Mucosa of descending colon (tissue), 3 donors: Measurements from ENCODE around the gene UBL5. TPM values are rescaled to one million over a fixed set of nuclear protein-coding genes. Genes with fewer than 3 reads are reported as not detected.
A peak's percentile ranks its signal among the peaks of the same experiment; 100 is the strongest.
"Not testable (repeated sequence)": the region's sequence is repeated elsewhere in the genome, so short reads cannot be mapped to it uniquely, and the experiment has no call there.

Source experiments
- ATAC-seq: fragments of 200-7000 bp; cut with Tn5 transposase; one replicate; pipeline ENCODE4 v1.9.1; 2020; ENCODE audit warnings: mild to moderate bottlenecking, moderate library complexity
- DNase-seq, 3 donors: peaks; one replicate each; pipeline ENCODE4 v3.0.0-alpha.2; 2020
- H3K36me3 ChIP-seq: fragments of 200-600 bp; one replicate; pipeline ENCODE4 v1.8.0; 2021; ENCODE audit warnings: low read depth, mild to moderate bottlenecking
- H3K4me1 ChIP-seq: fragments of 200-600 bp; one replicate; pipeline ENCODE4 v1.8.0; 2021; ENCODE audit warnings: low read depth, mild to moderate bottlenecking
- H3K4me3 ChIP-seq: fragments of 200-600 bp; one replicate; pipeline ENCODE4 v1.8.0; 2021; ENCODE audit warnings: mild to moderate bottlenecking
- H3K9me3 ChIP-seq: fragments of 200-600 bp; one replicate; pipeline ENCODE4 v1.8.0; 2021; ENCODE audit warnings: mild to moderate bottlenecking
- intact Hi-C, 2 donors: fragments of 100-400 bp; cut with DNase I in 1 of 2; cut with micrococcal nuclease in 1 of 2; formaldehyde crosslinking; loops; one replicate each; pipeline versions ENCODE4 v1.11.0 to v1.11.1; 2022; cut with DNase I, micrococcal nuclease
- total RNA-seq, 3 donors: library from RNA; stranded (reverse); fragmentation: NEBNext Ultra II Directional in 2 of 3; extraction: Animal tissue kit (Norgen Biotek cat#: 25700) in 2 of 3; gene quantifications; one replicate each; pipeline versions ENCODE4 v1.2.1 to v1.2.4, GENCODE V29; 2021 to 2023
- TF ChIP-seq, protein P1 (sequence below): fragments of 200-600 bp; IDR thresholded peaks from one replicate; pipeline ENCODE4 v1.8.0; 2022; ENCODE audit warnings: antibody characterized with exemption, mild to moderate bottlenecking
- donor health status: DM: no; HTN: no; CAD: no; lungs with moderate emphysema.
- donor health status: DM: no; HTN: no; CAD: no.
- donor health status: DM: no; HTN: yes; CAD: no.

The UBL5 gene
- total RNA-seq, 3 donors from 2014 or later = 244 to 293 (median 271) TPM

DNA sequence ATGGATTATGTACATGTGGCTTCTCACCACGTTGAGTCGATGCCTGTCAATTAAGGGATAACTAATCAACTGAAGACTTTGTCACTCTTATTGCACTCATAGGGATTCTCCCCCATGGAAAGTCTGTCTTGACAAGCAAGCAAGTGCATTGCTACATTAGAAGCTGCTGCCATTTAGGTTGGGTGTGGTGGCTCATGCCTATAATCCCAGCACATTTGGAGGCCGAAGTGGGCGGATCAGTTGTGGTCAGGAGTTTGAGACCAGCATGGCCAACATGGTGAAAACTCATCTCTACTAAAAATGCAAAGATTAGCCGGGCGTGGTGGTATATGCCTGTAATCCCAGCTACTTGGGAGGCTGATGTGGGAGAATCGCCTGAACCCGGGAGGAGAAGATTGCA, 40.9 kb upstream of the UBL5 start:
- ATAC-seq = no peak
- Histone ChIP-seq H3K4me3 (no peak overlapping the region), H3K9me3 (no peaks in the 10 kb centered on the region), H3K36me3 (no peaks in the 10 kb centered on the region), H3K4me1 (peaks cover 17% of the 10 kb centered on the region)
- no peak for DNase-seq
- TF ChIP-seq, protein P1, sequence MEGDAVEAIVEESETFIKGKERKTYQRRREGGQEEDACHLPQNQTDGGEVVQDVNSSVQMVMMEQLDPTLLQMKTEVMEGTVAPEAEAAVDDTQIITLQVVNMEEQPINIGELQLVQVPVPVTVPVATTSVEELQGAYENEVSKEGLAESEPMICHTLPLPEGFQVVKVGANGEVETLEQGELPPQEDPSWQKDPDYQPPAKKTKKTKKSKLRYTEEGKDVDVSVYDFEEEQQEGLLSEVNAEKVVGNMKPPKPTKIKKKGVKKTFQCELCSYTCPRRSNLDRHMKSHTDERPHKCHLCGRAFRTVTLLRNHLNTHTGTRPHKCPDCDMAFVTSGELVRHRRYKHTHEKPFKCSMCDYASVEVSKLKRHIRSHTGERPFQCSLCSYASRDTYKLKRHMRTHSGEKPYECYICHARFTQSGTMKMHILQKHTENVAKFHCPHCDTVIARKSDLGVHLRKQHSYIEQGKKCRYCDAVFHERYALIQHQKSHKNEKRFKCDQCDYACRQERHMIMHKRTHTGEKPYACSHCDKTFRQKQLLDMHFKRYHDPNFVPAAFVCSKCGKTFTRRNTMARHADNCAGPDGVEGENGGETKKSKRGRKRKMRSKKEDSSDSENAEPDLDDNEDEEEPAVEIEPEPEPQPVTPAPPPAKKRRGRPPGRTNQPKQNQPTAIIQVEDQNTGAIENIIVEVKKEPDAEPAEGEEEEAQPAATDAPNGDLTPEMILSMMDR = no peak
- intact Hi-C loops = no loop called here

DNA sequence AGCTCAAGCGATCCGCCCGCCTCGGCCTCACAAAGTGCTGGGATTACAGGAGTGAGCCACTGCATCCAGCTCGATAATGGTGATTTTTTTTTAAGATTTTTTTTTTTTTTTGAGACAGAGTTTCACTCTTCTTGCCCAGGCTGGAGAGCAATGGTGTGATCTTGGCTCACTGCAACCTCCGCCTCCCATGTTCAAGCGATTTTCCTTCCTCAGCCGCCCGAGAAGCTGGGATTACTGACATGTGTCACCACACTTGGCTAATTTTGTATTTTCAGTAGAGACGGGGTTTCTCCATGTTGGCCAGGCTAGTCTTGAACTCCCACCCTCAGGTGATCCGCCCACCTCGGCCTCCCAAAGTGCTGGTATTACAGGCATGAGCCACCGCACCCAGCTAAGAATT, 39.1 kb upstream of the UBL5 start:
- intact Hi-C loops, ATAC-seq, DNase-seq: not testable (repeated sequence)

DNA sequence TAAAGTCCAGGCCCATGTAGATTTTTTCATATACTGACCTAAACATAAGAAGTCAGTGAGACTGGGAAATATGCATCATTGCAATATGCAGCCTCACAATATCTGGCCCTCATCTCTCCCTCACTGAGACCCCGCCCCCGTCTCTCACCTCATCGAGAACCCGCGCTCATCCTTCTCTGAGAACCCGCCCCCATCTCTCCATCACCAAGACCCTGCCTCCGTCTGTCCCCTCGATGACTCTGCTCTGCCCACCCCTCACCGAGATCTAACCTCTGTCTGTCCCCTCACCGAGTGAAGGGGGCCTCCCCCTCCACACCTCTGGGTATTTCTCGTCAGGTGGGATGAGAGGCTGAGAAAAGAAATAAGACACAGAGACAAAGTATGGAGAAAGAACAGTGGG, 38.7 kb upstream of the UBL5 start:
- DNase-seq = peak in 1 of 3 donors; percentile 50
- Histone ChIP-seq H3K36me3 (no peaks in the 10 kb centered on the region), H3K9me3 (no peaks in the 10 kb centered on the region), H3K4me3 (no peak overlapping the region), H3K4me1 (peaks cover 15% of the 10 kb centered on the region)
- intact Hi-C loops = no loop called here
- TF ChIP-seq, protein P1 = no peak
- no peak for ATAC-seq

More for the DNA sequence above, 39.1 kb upstream of the UBL5 start:
- H3K4me1 ChIP-seq = peaks cover 17% of the 10 kb centered on the region
- H3K9me3 ChIP-seq, H3K4me3 ChIP-seq, H3K36me3 ChIP-seq: not testable (repeated sequence)

DNA sequence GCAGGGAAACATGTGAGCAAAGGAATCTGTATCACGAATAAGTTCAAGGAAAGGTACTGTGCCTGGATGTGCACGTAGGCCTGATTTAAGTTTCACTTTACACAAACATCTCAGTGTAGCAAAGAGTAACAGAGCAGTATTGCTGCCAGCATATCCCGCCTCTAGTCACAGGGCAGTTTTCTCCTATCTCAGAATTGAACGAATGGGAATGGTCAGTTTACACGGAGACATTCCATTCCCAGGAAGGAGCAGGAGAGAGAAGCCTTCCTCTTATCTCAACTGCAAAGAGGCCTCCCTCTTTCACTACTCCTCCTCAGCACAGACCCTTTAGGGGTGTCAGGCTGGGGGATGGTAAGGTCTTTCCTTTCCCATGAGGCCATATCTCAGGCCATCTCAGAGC, 38.1 kb upstream of the UBL5 start:
- H3K9me3 ChIP-seq, H3K36me3 ChIP-seq, ATAC-seq, H3K4me3 ChIP-seq, intact Hi-C loops, DNase-seq: not testable (repeated sequence)
- H3K4me1 ChIP-seq = peaks cover 11% of the 10 kb centered on the region

DNA sequence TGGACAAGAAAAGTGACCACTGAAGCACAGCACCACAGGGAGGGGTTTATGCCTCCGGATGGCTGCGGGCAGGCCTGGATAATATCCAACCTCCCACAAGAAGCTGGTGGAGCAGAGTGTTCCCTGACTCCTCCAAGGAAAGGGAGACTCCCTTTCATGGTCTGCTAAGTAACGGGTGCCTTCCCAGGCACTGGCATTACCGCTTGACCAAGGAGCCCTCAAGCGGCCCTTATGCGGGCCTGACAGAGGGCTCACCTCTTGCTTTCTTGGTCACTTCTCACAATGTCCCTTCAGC, 36.7 kb upstream of the UBL5 start:
- peaks cover 11% of the 10 kb centered on the region for H3K4me1 ChIP-seq
- not testable (repeated sequence) for H3K9me3 ChIP-seq, H3K4me3 ChIP-seq, ATAC-seq, H3K36me3 ChIP-seq
- peak in 1 of 3 donors; percentile 53 for DNase-seq
- intact Hi-C loops = loop anchor here in 1 of 2 donors (10.0 kb wide), 2 partner anchors 166 to 586 kb away; partner anchors contain the start of gene ZNF561

DNA sequence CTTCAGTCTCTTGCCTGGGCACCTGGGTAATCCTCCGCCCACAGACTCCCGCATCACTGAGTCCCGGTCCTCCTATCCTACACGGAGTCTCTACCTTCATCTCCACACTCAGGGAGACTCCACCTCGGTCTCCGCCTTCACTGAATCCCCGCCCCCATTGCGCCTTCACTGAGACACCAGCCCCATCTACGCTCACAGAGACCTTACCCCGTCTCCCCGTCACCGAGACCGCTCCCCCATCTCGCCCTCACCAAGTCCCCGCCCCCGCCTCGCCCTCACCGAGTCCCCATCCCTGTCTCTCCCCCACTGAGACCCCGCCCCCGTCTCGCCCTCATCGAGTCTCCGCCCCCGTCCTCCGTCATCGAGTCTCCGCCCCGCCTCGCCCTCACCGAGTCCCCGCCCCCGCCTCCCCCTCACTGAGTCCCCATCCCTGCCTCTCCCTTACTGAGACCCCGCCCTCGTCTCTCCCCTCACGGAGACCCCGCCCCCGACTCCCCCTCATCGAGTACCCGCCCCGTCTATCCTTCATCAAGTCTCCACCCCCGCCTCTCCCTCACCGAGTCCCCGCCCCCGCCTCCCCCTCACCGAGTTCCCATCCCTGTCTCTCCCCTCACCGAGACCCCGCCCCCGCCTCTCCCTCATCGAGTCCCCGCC, 36.0 kb upstream of the UBL5 start:
- DNase-seq (peak; percentile 97 to 99 (median 98)), ATAC-seq (peak; percentile 77)
- no peaks in the 10 kb centered on the region for H3K36me3 ChIP-seq
- no peaks in the 10 kb centered on the region for H3K9me3 ChIP-seq
- TF ChIP-seq, protein P1 = no peak
- intact Hi-C loops = loop anchor here in 1 of 2 donors (10.0 kb wide), 2 partner anchors 167 to 587 kb away; partner anchors contain the start of gene ZNF561
- H3K4me1 ChIP-seq = peaks cover 5% of the 10 kb centered on the region
- peak overlapping the region; percentile 14 for H3K4me3 ChIP-seq

DNA sequence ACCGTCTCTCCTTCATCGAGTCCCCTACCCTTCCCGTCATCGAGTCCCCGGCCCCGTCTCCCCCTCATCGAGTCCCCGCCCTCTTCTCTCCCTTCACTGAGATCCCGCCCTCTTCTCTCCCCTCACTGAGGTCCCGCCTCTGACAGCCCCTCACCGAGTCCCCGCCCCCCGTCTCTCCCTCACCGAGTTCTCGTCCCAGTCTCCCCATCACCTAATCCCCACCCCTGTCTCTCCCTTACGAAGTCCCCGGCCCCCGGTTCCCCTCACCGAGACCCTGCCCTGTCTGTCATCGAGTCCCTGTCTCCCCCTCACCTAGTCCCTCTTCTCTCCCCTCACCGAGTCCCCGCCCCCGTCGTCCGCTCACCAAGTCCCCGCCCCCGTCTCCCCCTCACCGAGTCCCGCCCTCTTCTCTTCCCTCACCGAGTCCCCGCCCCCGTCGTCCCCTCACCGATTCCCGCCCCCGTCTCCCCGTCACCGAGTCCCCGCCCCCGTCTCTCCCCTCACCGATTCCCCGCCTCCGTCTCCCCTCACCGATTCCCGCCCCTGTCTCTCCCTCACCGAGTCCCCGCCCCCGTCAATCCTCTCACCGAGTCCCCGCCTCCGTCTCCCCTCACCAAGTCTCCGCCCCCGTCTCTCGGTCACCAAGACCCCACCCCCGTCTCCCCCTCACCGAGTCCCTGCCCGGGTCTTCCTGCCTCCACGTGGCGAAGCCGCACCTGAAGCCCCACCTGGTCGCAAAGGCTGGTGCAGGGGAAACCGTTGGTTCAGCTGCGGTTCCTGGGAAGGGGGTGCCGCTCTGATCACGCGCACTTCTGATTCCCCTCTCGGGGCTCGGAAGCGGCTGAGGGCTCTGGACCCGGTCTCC, 35.3 kb upstream of the UBL5 start:
- DNase-seq = peak; percentile 95 to 97 (median 96)
- no peaks in the 10 kb centered on the region for H3K9me3 ChIP-seq
- peak overlapping the region; percentile 28 for H3K4me3 ChIP-seq
- ATAC-seq = peak; percentile 80
- intact Hi-C loops = loop anchor here in 1 of 2 donors (10.0 kb wide), 2 partner anchors 168 to 588 kb away; partner anchors contain the start of gene ZNF561
- peaks cover 4% of the 10 kb centered on the region for H3K4me1 ChIP-seq
- TF ChIP-seq, protein P1 = no peak
- no peaks in the 10 kb centered on the region for H3K36me3 ChIP-seq
